ENCODE data around the gene TLE7. TPM values are rescaled to one million over a fixed set of nuclear protein-coding genes. Genes with fewer than 3 reads are reported as not detected.

The TLE7 gene
- total RNA-seq, 1 experiment from 2014 or later, result not detected

GRCh38 chr16:71426880-71427615 lies 14.8 kb downstream of the TLE7 start:
- Histone ChIP-seq H3K9me3 (ENCODE audit: control insufficient read depth, low read depth, low read length) (no peaks in the 10 kb centered on the region), H3K79me1 (ENCODE audit: insufficient read depth, low read depth, low read length, poor library complexity, severe bottlenecking) (no peaks in the 10 kb centered on the region), H3K23me2 (ENCODE audit: insufficient read length, low read depth, low read length, poor library complexity, severe bottlenecking) (no peaks in the 10 kb centered on the region), H3K14ac (ENCODE audit: insufficient read depth, low read length) (no peak overlapping the region), H4K5ac (ENCODE audit: insufficient read length, low read depth, low read length) (no peak overlapping the region), H4K91ac (ENCODE audit: insufficient read length, low read depth, low read length) (no peak overlapping the region), H3T11ph (ENCODE audit: low read length) (no peak overlapping the region), H3K4ac (ENCODE audit: low read depth, low read length) (no peak overlapping the region), H3K4me1 (ENCODE audit: insufficient read depth, low read length) (no peaks in the 10 kb centered on the region), H2AK5ac (ENCODE audit: insufficient read length, low read length) (no peak overlapping the region), H2BK5ac (ENCODE audit: insufficient read length, low read length) (no peak overlapping the region), H3K4me2 (ENCODE audit: insufficient read depth, insufficient read length, low read length) (peak overlapping the region; percentile 25), H3K9ac (ENCODE audit: extremely low read depth, insufficient read length, low read length) (no peak overlapping the region), H3K23ac (ENCODE audit: insufficient read length, low read depth, low read length) (no peak overlapping the region), H4K8ac (replicated peaks; ENCODE audit: insufficient read length, low read depth, low read length) (no peak overlapping the region), H3K27me3 (ENCODE audit: insufficient read depth, low read length) (no peaks in the 10 kb centered on the region), H3K79me2 (ENCODE audit: insufficient read depth, low read length) (no peaks in the 10 kb centered on the region), H2BK15ac (ENCODE audit: low read depth, low read length) (no peak overlapping the region), H3K56ac (ENCODE audit: insufficient read length, low read depth, low read length) (no peak overlapping the region), H4K20me1 (ENCODE audit: control insufficient read depth, insufficient read depth, insufficient read length) (no peaks in the 10 kb centered on the region), H2BK20ac (ENCODE audit: low read depth, low read length, poor library complexity, severe bottlenecking) (no peak overlapping the region), H2BK12ac (ENCODE audit: insufficient read length, low read depth, low read length) (no peak overlapping the region), H3K27ac (ENCODE audit: insufficient read length, low read depth, low read length) (no peak overlapping the region), H3K18ac (ENCODE audit: insufficient read length, low read depth, low read length) (no peak overlapping the region), H2AFZ (ENCODE audit: low read length) (no peak overlapping the region), H2BK120ac (ENCODE audit: low read depth, low read length, poor library complexity, severe bottlenecking) (no peak overlapping the region)
- no peak for DNase-seq
- peaks cover 15 to 19% of the 10 kb centered on the region in 2 experiments for H3K4me1 Mint-ChIP-seq
- peaks cover 0 to 4% of the 10 kb centered on the region in 2 experiments; a peak in 2 of 5 replicates for H3K9me3 Mint-ChIP-seq
- H3K4me3 Mint-ChIP-seq, result peak overlapping the region; percentile 28 to 90
- H3K36me3 Mint-ChIP-seq (ENCODE audit: insufficient read depth in 1 of 3, low read depth in 3 of 3), result peaks cover 0 to 2% (median 0%) of the 10 kb centered on the region in 3 experiments; a peak in 1 of 7 replicates
- no CpG with 5 or more reads among the region's 12 CpGs for WGBS (ENCODE audit: extremely low coverage, insufficient read length, low lambda C conversion rate)
- H3K27me3 Mint-ChIP-seq (ENCODE audit: low read depth), result peaks cover 64% of the 10 kb centered on the region
- H3K27ac Mint-ChIP-seq, result no peak overlapping the region
- TF ChIP-seq, protein P1, sequence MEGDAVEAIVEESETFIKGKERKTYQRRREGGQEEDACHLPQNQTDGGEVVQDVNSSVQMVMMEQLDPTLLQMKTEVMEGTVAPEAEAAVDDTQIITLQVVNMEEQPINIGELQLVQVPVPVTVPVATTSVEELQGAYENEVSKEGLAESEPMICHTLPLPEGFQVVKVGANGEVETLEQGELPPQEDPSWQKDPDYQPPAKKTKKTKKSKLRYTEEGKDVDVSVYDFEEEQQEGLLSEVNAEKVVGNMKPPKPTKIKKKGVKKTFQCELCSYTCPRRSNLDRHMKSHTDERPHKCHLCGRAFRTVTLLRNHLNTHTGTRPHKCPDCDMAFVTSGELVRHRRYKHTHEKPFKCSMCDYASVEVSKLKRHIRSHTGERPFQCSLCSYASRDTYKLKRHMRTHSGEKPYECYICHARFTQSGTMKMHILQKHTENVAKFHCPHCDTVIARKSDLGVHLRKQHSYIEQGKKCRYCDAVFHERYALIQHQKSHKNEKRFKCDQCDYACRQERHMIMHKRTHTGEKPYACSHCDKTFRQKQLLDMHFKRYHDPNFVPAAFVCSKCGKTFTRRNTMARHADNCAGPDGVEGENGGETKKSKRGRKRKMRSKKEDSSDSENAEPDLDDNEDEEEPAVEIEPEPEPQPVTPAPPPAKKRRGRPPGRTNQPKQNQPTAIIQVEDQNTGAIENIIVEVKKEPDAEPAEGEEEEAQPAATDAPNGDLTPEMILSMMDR (conservative IDR thresholded peaks at IDR 0.05), result no peak
